GM12878 (cell line): ENCODE results near the gene ZC3H11A. TPM values are rescaled to one million over a fixed set of nuclear protein-coding genes. Genes with fewer than 3 reads are reported as not detected.

Experiments
- ATAC-seq: fragments of 200-7000 bp; cut with Tn5 transposase; 3 replicates; pipeline ENCODE4 v1.9.1; 2020; ENCODE audit warnings: mild to moderate bottlenecking, moderate library complexity
- BruUV-seq: library from RNA; stranded (reverse); fragments of 400-500 nt; replicated peaks from 2 replicates; lab custom pipeline; 2021; lab: Mats Ljungman, UMichigan
- CTCF ChIA-PET: fragments of 300-600 bp; sonication (Branson Sonifier 250); formaldehyde crosslinking; extraction: SDS; loops from one replicate; lab custom pipeline; 2021; ENCODE audit warnings: inconsistent platforms; lab: Yijun Ruan, JAX
- POLR2A ChIA-PET: fragments of 350-600 bp; formaldehyde crosslinking; extraction: SDS; loops from one replicate; lab custom pipeline; 2021; ENCODE audit warnings: inconsistent platforms; lab: Charles Lee
- RAD21 ChIA-PET: fragments of 300-600 bp; sonication (Branson Sonifier 250); formaldehyde crosslinking; loops from one replicate; lab custom pipeline; 2023; ENCODE audit warnings: antibody characterized with exemption; ENCODE audit not compliant: unreplicated experiment; lab: Charles Lee
- SMC1A ChIA-PET: fragments of 300-600 bp; sonication (Branson Sonifier 250); formaldehyde crosslinking; loops from one replicate; lab custom pipeline; 2023; ENCODE audit not compliant: unreplicated experiment, uncharacterized antibody; lab: Charles Lee
- DNase-seq: peaks from one replicate; pipeline ENCODE4 v3.0.0-alpha.2; 2011; ENCODE audit warnings: low read depth, low spot score
- FAIRE-seq: peaks from 3 replicates; lab custom pipeline; 2011; peaks lifted over from hg19 to GRCh38; lab: Jason Lieb, UNC
- H2AFZ ChIP-seq: 2 replicates; pipeline ENCODE4 v1.6.0; 2011; ENCODE audit warnings: low read depth, low read length, control low read depth; ENCODE audit not compliant: control insufficient read depth
- H3K27ac ChIP-seq: 2 replicates; pipeline ENCODE4 v1.5.1; 2011; ENCODE audit warnings: control low read depth; ENCODE audit not compliant: control insufficient read depth, insufficient read depth
- H3K27me3 ChIP-seq, 2 experiments: replicated peaks in 1 of 2; 2 replicates each; pipeline versions ENCODE4 v1.6.0 to v1.6.1; 2011; ENCODE audit warnings: low read length in 1 of 2; ENCODE audit not compliant: control insufficient read depth in 2 of 2, insufficient read depth in 2 of 2
- H3K36me3 ChIP-seq, 2 experiments: 2 replicates each; pipeline ENCODE4 v1.5.1; 2011; ENCODE audit warnings: low read length in 1 of 2; ENCODE audit not compliant: control insufficient read depth in 2 of 2, insufficient read depth in 2 of 2
- H3K4me1 ChIP-seq: 2 replicates; pipeline ENCODE4 v1.6.1; 2011; ENCODE audit warnings: mild to moderate bottlenecking, low read length, moderate library complexity, mixed read lengths; ENCODE audit not compliant: control insufficient read depth, insufficient read depth
- H3K4me2 ChIP-seq: 2 replicates; pipeline ENCODE4 v1.6.0; 2011; ENCODE audit warnings: control low read depth; ENCODE audit not compliant: control insufficient read depth, insufficient read depth
- H3K4me3 ChIP-seq: fragments of 200-600 bp; sonication (generic); 2 replicates; pipeline ENCODE4 v1.5.1; 2016
- H3K79me2 ChIP-seq: 2 replicates; pipeline ENCODE4 v1.6.0; 2011; ENCODE audit warnings: low read length; ENCODE audit not compliant: control insufficient read depth, insufficient read depth
- H3K9ac ChIP-seq: 2 replicates; pipeline ENCODE4 v1.8.0; 2011; ENCODE audit warnings: low read length, control low read depth, mixed read lengths; ENCODE audit not compliant: control insufficient read depth, insufficient read depth
- H3K9me3 ChIP-seq: replicated peaks from 3 replicates; pipeline ENCODE4 v1.5.1; 2011; ENCODE audit warnings: mild to moderate bottlenecking, low read length; ENCODE audit not compliant: control insufficient read depth, insufficient read depth
- H4K20me1 ChIP-seq: 2 replicates; pipeline ENCODE4 v1.6.0; 2011; ENCODE audit not compliant: control insufficient read depth, insufficient read depth
- BHLHE40 ChIP-seq, 2 experiments: fragments of 450-650 bp in 1 of 2; IDR thresholded peaks; 2 replicates each; pipeline ENCODE4 v1.6.1; 2011 to 2017; ENCODE audit warnings: low read depth in 2 of 2, borderline replicate concordance in 1 of 2, improper control_type of control experiment in 1 of 2, low read length in 1 of 2, mild to moderate bottlenecking in 1 of 2
- CEBPB ChIP-seq, 2 experiments: fragments of 150-350 bp in 1 of 2; IDR thresholded peaks; 2 replicates each; pipeline ENCODE4 v1.6.1; 2012 to 2014; ENCODE audit warnings: low read depth in 2 of 2, low read length in 2 of 2, borderline replicate concordance in 1 of 2, inconsistent platforms in 1 of 2
- ESRRA ChIP-seq: IDR thresholded peaks from 2 replicates; pipeline ENCODE4 v1.6.1; 2012; ENCODE audit warnings: mild to moderate bottlenecking, low read length, improper control_type of control experiment
- MEF2A ChIP-seq: IDR thresholded peaks from 2 replicates; pipeline ENCODE4 v1.6.1; 2011; ENCODE audit warnings: low read depth, mild to moderate bottlenecking, low read length, moderate library complexity; ENCODE audit not compliant: insufficient read depth
- NR2C2 ChIP-seq: IDR thresholded peaks from 2 replicates; pipeline ENCODE4 v1.6.1; 2011; ENCODE audit warnings: borderline replicate concordance, low read depth; ENCODE audit not compliant: control insufficient read depth, insufficient read length
- RB1 ChIP-seq: fragments of 450-650 bp; formaldehyde crosslinking; IDR thresholded peaks from 2 replicates; pipeline ENCODE4 v1.6.1; 2017; ENCODE audit warnings: mild to moderate bottlenecking, borderline replicate concordance
- SMARCA5 ChIP-seq: fragments of 450-650 bp; IDR thresholded peaks from 2 replicates; pipeline ENCODE4 v1.6.1; 2017; ENCODE audit warnings: mild to moderate bottlenecking
- WGBS: methylation state at CpG from one replicate; pipeline ENCODE4 v1.1.6; 2016; ENCODE audit warnings: low lambda C conversion rate; ENCODE audit not compliant: insufficient replicate concordance, insufficient coverage; ENCODE audit errors: missing lambda C conversion rate; 5-methylcytosine and 5-hydroxymethylcytosine counted together
- in situ Hi-C: fragments of 300-500 bp; cut with MboI; formaldehyde crosslinking; loops from 9 replicates; pipeline ENCODE4 v1.14.3; 2018; ENCODE audit warnings: mixed read lengths
- intact Hi-C: fragments of 100-400 bp; cut with micrococcal nuclease; formaldehyde crosslinking; loops from one replicate; pipeline ENCODE4 v1.14.2; 2022; ENCODE audit not compliant: unreplicated experiment
- polyA plus RNA-seq, 11 experiments: library from polyadenylated mRNA; depleted of rRNA in 4 of 11; unstranded in 6 of 11; stranded (reverse) in 5 of 11; fragments of >200 nt; fragmentation: Nextera tagmentation in 4 of 11; fragmentation: Illumina TruSeq in 1 of 11; extraction: Ambion mirVana in 4 of 11; extraction: Trizol in 1 of 11; gene quantifications; 1 replicate in 1 of 11; 2 replicates in 10 of 11; pipeline versions ENCODE4 v1.2.1 to v1.2.3, GENCODE V29; 2011 to 2016; ENCODE audit warnings: inconsistent platforms in 2 of 11, missing spikeins in 2 of 11, low read depth in 1 of 11
- total RNA-seq, 4 experiments: library from RNA; depleted of rRNA in 3 of 4; stranded (reverse); fragments of >200 nt in 3 of 4; fragmentation: Illumina TruSeq in 1 of 4; extraction: Trizol in 1 of 4; gene quantifications; 2 replicates each; pipeline versions ENCODE4 v1.2.1 to v1.2.3, GENCODE V29; 2013 to 2021
- TF ChIP-seq, protein P1 (sequence below): IDR thresholded peaks from 2 replicates; pipeline ENCODE4 v1.6.1; 2011; ENCODE audit warnings: mild to moderate bottlenecking, low read depth, low read length, moderate library complexity; ENCODE audit not compliant: insufficient replicate concordance
- TF ChIP-seq, protein P2 (sequence below): IDR thresholded peaks from 2 replicates; pipeline ENCODE4 v1.6.1; 2012; ENCODE audit warnings: low read depth, low read length, improper control_type of control experiment
- TF ChIP-seq, protein P3 (sequence below): IDR thresholded peaks from 2 replicates; pipeline ENCODE4 v1.6.1; 2012; ENCODE audit warnings: mild to moderate bottlenecking, low read depth, low read length

The ZC3H11A gene
- total and polyA plus RNA-seq, 10 of the 15 experiments (the other 5 are each of a cell fraction or from before 2014, with no cell fraction given), result 21.1 to 123 (median 60.8) TPM

DNA sequence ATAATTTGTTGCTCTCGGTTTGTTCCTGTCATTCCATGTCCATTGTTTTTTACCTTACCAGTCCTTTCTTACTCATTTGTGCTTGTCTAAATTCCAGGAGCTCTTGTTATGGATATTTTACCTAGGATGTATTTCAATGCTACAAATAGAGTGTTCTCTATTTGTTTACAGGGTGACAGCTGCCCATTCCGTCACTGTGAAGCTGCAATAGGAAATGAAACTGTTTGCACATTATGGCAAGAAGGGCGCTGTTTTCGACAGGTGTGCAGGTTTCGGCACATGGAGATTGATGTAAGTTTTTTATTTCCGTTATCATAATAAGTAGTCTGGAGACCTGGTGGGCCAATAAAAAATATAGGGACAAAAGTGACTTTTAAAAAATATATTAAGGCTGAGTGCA is 23.0 kb downstream of the ZC3H11A start:
- Histone ChIP-seq H3K27me3 (no peaks in the 10 kb centered on the region), H3K79me2 (peaks cover 2% of the 10 kb centered on the region)
- intact Hi-C loops (no loop called here), in situ Hi-C loops (no loop called here)
- no peak for FAIRE-seq
- CTCF ChIA-PET, result interaction anchor here (1.1 kb wide), 1 partner anchor 25 kb away, joined by 3 read pairs; no protein-coding TSS in a partner anchor
- POLR2A ChIA-PET, result interaction anchor here (0.6 kb wide), 2 partner anchors 41 to 139 kb away, joined by 3 to 4 read pairs; no protein-coding TSS in a partner anchor
- RAD21 ChIA-PET, result no interaction called here
- TF ChIP-seq NR2C2, result no peak
- TF ChIP-seq, protein P1, sequence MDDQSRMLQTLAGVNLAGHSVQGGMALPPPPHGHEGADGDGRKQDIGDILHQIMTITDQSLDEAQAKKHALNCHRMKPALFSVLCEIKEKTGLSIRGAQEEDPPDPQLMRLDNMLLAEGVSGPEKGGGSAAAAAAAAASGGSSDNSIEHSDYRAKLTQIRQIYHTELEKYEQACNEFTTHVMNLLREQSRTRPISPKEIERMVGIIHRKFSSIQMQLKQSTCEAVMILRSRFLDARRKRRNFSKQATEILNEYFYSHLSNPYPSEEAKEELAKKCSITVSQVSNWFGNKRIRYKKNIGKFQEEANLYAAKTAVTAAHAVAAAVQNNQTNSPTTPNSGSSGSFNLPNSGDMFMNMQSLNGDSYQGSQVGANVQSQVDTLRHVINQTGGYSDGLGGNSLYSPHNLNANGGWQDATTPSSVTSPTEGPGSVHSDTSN, result no peak
- no peak for TF ChIP-seq ESRRA
- TF ChIP-seq, protein P2, sequence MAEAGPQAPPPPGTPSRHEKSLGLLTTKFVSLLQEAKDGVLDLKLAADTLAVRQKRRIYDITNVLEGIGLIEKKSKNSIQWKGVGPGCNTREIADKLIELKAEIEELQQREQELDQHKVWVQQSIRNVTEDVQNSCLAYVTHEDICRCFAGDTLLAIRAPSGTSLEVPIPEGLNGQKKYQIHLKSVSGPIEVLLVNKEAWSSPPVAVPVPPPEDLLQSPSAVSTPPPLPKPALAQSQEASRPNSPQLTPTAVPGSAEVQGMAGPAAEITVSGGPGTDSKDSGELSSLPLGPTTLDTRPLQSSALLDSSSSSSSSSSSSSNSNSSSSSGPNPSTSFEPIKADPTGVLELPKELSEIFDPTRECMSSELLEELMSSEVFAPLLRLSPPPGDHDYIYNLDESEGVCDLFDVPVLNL, result no peak
- TF ChIP-seq BHLHE40 (IDR thresholded peaks at IDR 0.05; ENCODE audit: borderline replicate concordance in 1 of 2, low read depth in 2 of 2, low read length in 1 of 2), result no peak
- TF ChIP-seq MEF2A, result no peak
- no peak for TF ChIP-seq RB1
- TF ChIP-seq, protein P3, sequence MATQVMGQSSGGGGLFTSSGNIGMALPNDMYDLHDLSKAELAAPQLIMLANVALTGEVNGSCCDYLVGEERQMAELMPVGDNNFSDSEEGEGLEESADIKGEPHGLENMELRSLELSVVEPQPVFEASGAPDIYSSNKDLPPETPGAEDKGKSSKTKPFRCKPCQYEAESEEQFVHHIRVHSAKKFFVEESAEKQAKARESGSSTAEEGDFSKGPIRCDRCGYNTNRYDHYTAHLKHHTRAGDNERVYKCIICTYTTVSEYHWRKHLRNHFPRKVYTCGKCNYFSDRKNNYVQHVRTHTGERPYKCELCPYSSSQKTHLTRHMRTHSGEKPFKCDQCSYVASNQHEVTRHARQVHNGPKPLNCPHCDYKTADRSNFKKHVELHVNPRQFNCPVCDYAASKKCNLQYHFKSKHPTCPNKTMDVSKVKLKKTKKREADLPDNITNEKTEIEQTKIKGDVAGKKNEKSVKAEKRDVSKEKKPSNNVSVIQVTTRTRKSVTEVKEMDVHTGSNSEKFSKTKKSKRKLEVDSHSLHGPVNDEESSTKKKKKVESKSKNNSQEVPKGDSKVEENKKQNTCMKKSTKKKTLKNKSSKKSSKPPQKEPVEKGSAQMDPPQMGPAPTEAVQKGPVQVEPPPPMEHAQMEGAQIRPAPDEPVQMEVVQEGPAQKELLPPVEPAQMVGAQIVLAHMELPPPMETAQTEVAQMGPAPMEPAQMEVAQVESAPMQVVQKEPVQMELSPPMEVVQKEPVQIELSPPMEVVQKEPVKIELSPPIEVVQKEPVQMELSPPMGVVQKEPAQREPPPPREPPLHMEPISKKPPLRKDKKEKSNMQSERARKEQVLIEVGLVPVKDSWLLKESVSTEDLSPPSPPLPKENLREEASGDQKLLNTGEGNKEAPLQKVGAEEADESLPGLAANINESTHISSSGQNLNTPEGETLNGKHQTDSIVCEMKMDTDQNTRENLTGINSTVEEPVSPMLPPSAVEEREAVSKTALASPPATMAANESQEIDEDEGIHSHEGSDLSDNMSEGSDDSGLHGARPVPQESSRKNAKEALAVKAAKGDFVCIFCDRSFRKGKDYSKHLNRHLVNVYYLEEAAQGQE, result no peak
- TF ChIP-seq SMARCA5, result no peak
- no peak for TF ChIP-seq CEBPB (IDR thresholded peaks at IDR 0.05; ENCODE audit: borderline replicate concordance in 1 of 2, low read depth in 2 of 2, low read length in 2 of 2)
- TF ChIP-seq, all 136 proteins: peak for 0
- no peak for DNase-seq
- no peaks in the 10 kb centered on the region for H3K9me3 ChIP-seq
- no peak overlapping the region for H2AFZ ChIP-seq
- SMC1A ChIA-PET, result interaction anchor here (1.2 kb wide), 1 partner anchor 20 kb away, joined by 4 read pairs; no protein-coding TSS in a partner anchor
- H3K4me1 ChIP-seq, result no peaks in the 10 kb centered on the region
- no peaks in the 10 kb centered on the region for H4K20me1 ChIP-seq
- peaks cover 4 to 35% of the 10 kb centered on the region in 2 experiments for H3K36me3 ChIP-seq
- H3K27ac ChIP-seq, result no peak overlapping the region
- H3K9ac ChIP-seq, result no peak overlapping the region
- ATAC-seq, result no peak
- WGBS, result 96% methylated on average over 6 of the region's 6 CpGs
- no TSS peak for BruUV-seq
- H3K4me2 ChIP-seq, result no peak overlapping the region
- H3K4me3 ChIP-seq, result no peak overlapping the region
